ENCODE results near the gene COPB1.

The COPB1 gene

GRCh38 chr11:14449302-14449714, 50.3 kb downstream of the COPB1 start:
- H3K36me3 ChIP-seq (ENCODE audit: low read length), result 0 out of 2 replicates have a peak, but pooled peaks cover 4% of the 10 kb centered on the region
- H3K9me3 ChIP-seq (ENCODE audit: insufficient read depth, low read length), result no peaks in the 10 kb centered on the region
- TF ChIP-seq CTCF (IDR thresholded peaks at IDR 0.05; ENCODE audit: insufficient read depth, low read length, poor library complexity, severe bottlenecking) (no peak), EZH2phosphoT487 (conservative IDR thresholded peaks at IDR 0.05; ENCODE audit: low read length) (no peak)
- H3K27me3 ChIP-seq (ENCODE audit: low read length), result no peaks in the 10 kb centered on the region
- H3F3A ChIP-seq (ENCODE audit: insufficient read depth), result peaks cover 8% of the 10 kb centered on the region; the same call in 1 of the 2 replicates
- no peaks in the 10 kb centered on the region for H3K79me2 ChIP-seq (ENCODE audit: insufficient read depth, low read length)
- no peaks in the 10 kb centered on the region for H3K9me2 ChIP-seq (replicated peaks; ENCODE audit: insufficient read depth, low read length)
- H3K4me3 ChIP-seq (ENCODE audit: insufficient read depth, low read length, poor library complexity, severe bottlenecking), result no peak overlapping the region
- H3K9ac ChIP-seq (ENCODE audit: low read length), result no peak overlapping the region
- H3K4me2 ChIP-seq (ENCODE audit: low read depth, low read length, poor library complexity, severe bottlenecking), result no peak overlapping the region
- no peaks in the 10 kb centered on the region for H4K20me1 ChIP-seq (ENCODE audit: low read depth, low read length)
- no peak overlapping the region for H3K27ac ChIP-seq (ENCODE audit: low read depth, low read length)
- H2AFZ ChIP-seq (ENCODE audit: low read depth, low read length, severe bottlenecking), result no peak overlapping the region

GRCh38 chr11:14448240-14448639, 51.4 kb downstream of the COPB1 start:
- Histone ChIP-seq H3K27ac (ENCODE audit: low read depth, low read length) (no peak overlapping the region), H4K20me1 (ENCODE audit: low read depth, low read length) (no peaks in the 10 kb centered on the region), H3F3A (ENCODE audit: insufficient read depth) (peaks cover 8% of the 10 kb centered on the region; the same call in 1 of the 2 replicates), H3K36me3 (ENCODE audit: low read length) (0 out of 2 replicates have a peak, but pooled peaks cover 3% of the 10 kb centered on the region), H3K27me3 (ENCODE audit: low read length) (no peaks in the 10 kb centered on the region), H3K4me3 (ENCODE audit: insufficient read depth, low read length, poor library complexity, severe bottlenecking) (no peak overlapping the region), H3K4me2 (ENCODE audit: low read depth, low read length, poor library complexity, severe bottlenecking) (no peak overlapping the region), H3K9me2 (replicated peaks; ENCODE audit: insufficient read depth, low read length) (no peaks in the 10 kb centered on the region), H3K9me3 (ENCODE audit: insufficient read depth, low read length) (no peaks in the 10 kb centered on the region), H2AFZ (ENCODE audit: low read depth, low read length, severe bottlenecking) (no peak overlapping the region), H3K79me2 (ENCODE audit: insufficient read depth, low read length) (no peaks in the 10 kb centered on the region), H3K9ac (ENCODE audit: low read length) (no peak overlapping the region)
- TF ChIP-seq EZH2phosphoT487 (conservative IDR thresholded peaks at IDR 0.05; ENCODE audit: low read length) (no peak), CTCF (IDR thresholded peaks at IDR 0.05; ENCODE audit: insufficient read depth, low read length, poor library complexity, severe bottlenecking) (no peak)

- Histone ChIP-seq H4K20me1 (ENCODE audit: low read depth, low read length) (no peaks in the 10 kb centered on the region), H3K4me2 (ENCODE audit: low read depth, low read length, poor library complexity, severe bottlenecking) (no peak overlapping the region), H2AFZ (ENCODE audit: low read depth, low read length, severe bottlenecking) (no peak overlapping the region), H3K9me2 (replicated peaks; ENCODE audit: insufficient read depth, low read length) (no peaks in the 10 kb centered on the region), H3K36me3 (ENCODE audit: low read length) (no peaks in the 10 kb centered on the region), H3K27me3 (ENCODE audit: low read length) (no peaks in the 10 kb centered on the region), H3K79me2 (ENCODE audit: insufficient read depth, low read length) (no peaks in the 10 kb centered on the region), H3K4me3 (ENCODE audit: insufficient read depth, low read length, poor library complexity, severe bottlenecking) (no peak overlapping the region), H3K27ac (ENCODE audit: low read depth, low read length) (no peak overlapping the region), H3F3A (ENCODE audit: insufficient read depth) (peaks cover 5% of the 10 kb centered on the region; the same call in 1 of the 2 replicates), H3K9me3 (ENCODE audit: insufficient read depth, low read length) (no peaks in the 10 kb centered on the region), H3K9ac (ENCODE audit: low read length) (no peak overlapping the region)
- TF ChIP-seq CTCF (IDR thresholded peaks at IDR 0.05; ENCODE audit: insufficient read depth, low read length, poor library complexity, severe bottlenecking) (no peak), EZH2phosphoT487 (conservative IDR thresholded peaks at IDR 0.05; ENCODE audit: low read length) (no peak)
Measured at GRCh38 chr11:14446701-14447169, 52.9 kb downstream of the COPB1 start.
